Measurements from ENCODE around the gene ARL13B.

GRCh38 chr3:94076055-94076454 is 96.1 kb downstream of the ARL13B start:
- TF ChIP-seq NRF1 (IDR thresholded peaks at IDR 0.05; ENCODE audit: low read depth, low read length) = no peak
- TF ChIP-seq ATF2 (IDR thresholded peaks at IDR 0.05; ENCODE audit: low read length) = no peak
- no peak for TF ChIP-seq ZNF274 (IDR thresholded peaks at IDR 0.05; ENCODE audit: borderline replicate concordance, extremely low read depth, low read length)
- no peak for TF ChIP-seq CTCF (IDR thresholded peaks at IDR 0.05; ENCODE audit: control extremely low read depth in 1 of 3, insufficient read depth in 1 of 3, low read depth in 1 of 3, low read length in 3 of 3)
- no peak for TF ChIP-seq JUND (IDR thresholded peaks at IDR 0.05; ENCODE audit: low read length)
- TF ChIP-seq ATF3 (IDR thresholded peaks at IDR 0.05; ENCODE audit: insufficient read depth, low read depth, low read length) = no peak
- TF ChIP-seq POLR2A (IDR thresholded peaks at IDR 0.05; ENCODE audit: control extremely low read depth in 1 of 2, low read depth in 2 of 2, low read length in 2 of 2) = no peak
- no peak for TF ChIP-seq CBX8 (IDR thresholded peaks at IDR 0.05; ENCODE audit: borderline replicate concordance, low read depth, low read length)
